Stimulated activated CD8-positive, alpha-beta memory T cell treated with anti-CD3 and anti-CD28 coated beads, Interleukin-4, amount 100 ng/mL, for 4 hours (primary cell): ENCODE data around the gene GNA14.
"Not testable (repeated sequence)": the region's sequence is repeated elsewhere in the genome, so short reads cannot be mapped to it uniquely, and the experiment has no call there.

ENCODE experiments used
- DNase-seq, 2 donors: peaks; one replicate each; pipeline ENCODE4 v3.0.0-alpha.2; 2020; ENCODE audit warnings: low read depth in 2 of 2, low spot score in 1 of 2

GNA14 gene

DNA sequence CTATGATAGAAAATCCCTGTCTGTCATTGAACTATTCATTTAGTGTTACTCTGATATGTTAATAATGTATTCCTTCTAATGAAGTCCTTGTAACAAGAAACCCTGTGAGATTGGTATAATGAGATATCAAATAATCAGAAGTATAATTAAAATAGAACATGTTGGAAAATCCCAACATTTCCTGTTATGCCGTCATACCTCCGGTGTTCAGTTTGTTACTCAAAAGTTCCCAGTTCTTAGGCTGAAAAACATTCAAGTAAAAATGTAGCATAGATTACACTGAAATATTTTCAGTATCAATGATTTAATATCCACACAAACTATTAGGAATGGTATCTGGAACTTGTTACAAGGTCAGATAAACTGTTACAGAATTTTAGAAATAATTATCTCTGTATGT, 227.5 kb downstream of the GNA14 start:
- DNase-seq: no peak

GRCh38 chr9:77418226-77418625, 229.9 kb downstream of the GNA14 start:
- DNase-seq: no peak

- DNase-seq: no peak
These were observed 230.6 kb downstream of the GNA14 start for GRCh38 chr9:77417566-77417965.

- DNase-seq: not testable (repeated sequence)
These were observed 239.6 kb downstream of the GNA14 start for GRCh38 chr9:77408521-77408920.

- DNase-seq: no peak
These were observed 244.9 kb downstream of the GNA14 start for GRCh38 chr9:77403239-77403638.

GRCh38 chr9:77402286-77402685, 245.8 kb downstream of the GNA14 start:
- DNase-seq: no peak

DNA sequence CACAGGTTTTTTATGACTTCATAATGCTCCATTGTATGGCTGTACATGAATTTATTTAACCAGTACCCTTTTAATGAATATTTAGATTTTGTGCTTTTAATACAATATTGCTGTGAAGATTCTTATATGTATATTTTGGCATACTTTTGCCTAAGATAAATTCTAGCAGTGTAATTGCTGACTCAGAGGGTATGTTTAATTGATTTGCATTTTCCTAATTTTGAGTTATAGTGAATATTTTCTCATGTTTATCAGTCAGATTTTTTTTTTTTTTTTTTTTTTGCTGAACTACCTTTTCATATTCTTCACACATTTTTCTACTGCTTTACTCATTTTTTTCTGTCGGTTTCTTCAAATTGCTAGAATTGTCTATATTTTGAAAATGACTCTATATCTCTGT, 248.2 kb downstream of the GNA14 start:
- no peak for DNase-seq

- DNase-seq: not testable (repeated sequence)
These were observed 249.5 kb downstream of the GNA14 start for GRCh38 chr9:77398581-77398980.

DNA sequence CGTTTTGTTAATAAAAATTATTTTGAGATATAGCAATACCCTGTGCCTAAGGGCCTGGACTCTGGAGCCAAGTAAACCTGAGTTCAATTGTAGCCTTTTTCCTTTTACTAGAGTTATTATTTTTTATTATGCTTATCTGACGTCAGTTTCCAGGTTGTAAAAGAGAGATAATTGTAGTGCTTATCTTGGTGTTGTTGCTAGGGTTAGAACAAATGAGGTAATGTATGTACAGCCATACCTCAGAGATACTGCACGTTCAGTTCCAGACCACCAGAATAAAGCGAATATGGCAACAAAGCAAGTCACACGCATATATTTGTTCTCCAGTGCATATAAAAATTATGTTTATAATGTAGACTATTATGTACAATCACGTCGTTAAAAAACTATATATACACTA, 255.8 kb downstream of the GNA14 start:
- DNase-seq: no peak

DNA sequence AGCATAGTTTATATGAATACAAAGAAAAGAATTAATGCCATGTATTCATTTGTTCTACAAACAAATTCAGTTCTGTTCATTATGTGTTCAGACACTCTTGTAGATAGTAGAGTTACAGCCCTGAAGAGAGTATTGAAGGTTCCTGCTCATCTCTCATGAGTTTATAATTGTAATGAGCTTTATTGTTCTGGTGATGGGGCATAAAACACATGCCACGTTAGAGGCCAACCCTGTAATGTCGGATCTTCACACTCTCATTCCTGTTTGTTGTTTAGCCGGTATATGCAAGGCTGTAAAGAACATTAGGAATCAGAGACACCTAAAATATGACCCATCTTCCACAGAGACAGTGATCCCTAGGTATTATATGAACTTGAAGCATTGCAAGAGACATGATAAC, 256.3 kb downstream of the GNA14 start:
- DNase-seq: no peak

- no peak for DNase-seq
These were observed 261.9 kb downstream of the GNA14 start for GRCh38 chr9:77386187-77386586.

DNA sequence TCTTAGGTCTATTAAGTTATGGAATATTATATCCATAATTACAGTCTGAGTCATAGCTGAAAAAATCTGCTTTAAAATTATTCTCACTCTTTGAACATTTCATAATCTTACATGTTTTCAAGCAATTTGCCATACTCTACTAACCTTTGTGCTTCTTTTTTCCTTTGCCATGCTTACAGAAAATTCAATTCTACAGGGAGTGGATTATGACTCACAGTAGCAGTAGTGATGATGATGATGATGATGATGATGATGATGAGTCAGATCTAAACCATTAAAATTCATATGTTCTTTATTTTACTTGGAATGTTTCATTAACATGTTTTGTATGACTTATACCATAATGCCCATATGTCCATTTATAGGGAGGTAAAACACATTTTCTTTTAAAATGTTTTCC, 263.7 kb downstream of the GNA14 start:
- DNase-seq: no peak

DNA sequence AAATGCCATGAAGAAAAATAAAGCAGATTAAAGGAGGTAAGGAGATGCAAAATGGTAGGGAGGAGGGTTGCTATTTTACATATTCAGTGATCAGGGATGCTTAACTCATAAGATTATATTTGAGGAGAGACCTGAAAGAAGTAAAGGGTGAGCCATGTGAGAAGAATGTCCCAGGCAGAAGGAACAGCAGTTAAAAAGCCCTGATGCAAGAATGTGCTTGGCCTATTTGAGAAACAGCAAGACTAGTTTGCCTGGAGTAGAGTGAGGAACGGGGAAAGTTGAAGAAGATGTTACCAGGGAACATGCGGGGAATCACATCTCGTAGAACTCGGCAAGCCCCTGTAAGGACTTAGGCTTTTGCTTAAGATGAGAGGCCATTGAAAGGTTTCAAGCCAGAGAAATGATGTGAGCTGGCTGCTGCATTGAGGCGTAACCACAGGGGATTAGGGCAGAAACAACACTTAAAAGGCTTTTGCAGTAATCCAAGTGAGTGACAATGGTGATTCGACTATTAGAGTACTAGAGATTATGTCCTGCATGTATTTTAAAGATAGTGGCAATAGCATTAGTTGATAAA, 272.1 kb downstream of the GNA14 start:
- DNase-seq: no peak

- DNase-seq: no peak
These were observed 273.9 kb downstream of the GNA14 start for GRCh38 chr9:77374266-77374665.
